22Rv1 (cell line): ENCODE data around the gene GREM2.

ENCODE experiments used
- CTCF ChIP-seq: fragments of 450-650 bp; IDR thresholded peaks from 2 replicates; pipeline ENCODE4 v1.5.1; 2017; ENCODE audit warnings: mild to moderate bottlenecking
- ZFX ChIP-seq: fragments of 450-650 bp; IDR thresholded peaks from 2 replicates; pipeline ENCODE4 v1.6.1; 2017; ENCODE audit warnings: antibody characterized with exemption, borderline replicate concordance

GRCh38 chr1:240457203-240457602 lies 154.8 kb downstream of the GREM2 start:
- no peak for TF ChIP-seq CTCF
- no peak for TF ChIP-seq ZFX
